SW 1271 (cell line): ENCODE data around the gene SVOP.
"Not testable (repeated sequence)": the region's sequence is repeated elsewhere in the genome, so short reads cannot be mapped to it uniquely, and the experiment has no call there.

Source experiments
- DNase-seq, 2 experiments: peaks; one replicate each; lab custom pipeline; 2025; lab: John Stamatoyannopoulos, UW

SVOP gene

DNA sequence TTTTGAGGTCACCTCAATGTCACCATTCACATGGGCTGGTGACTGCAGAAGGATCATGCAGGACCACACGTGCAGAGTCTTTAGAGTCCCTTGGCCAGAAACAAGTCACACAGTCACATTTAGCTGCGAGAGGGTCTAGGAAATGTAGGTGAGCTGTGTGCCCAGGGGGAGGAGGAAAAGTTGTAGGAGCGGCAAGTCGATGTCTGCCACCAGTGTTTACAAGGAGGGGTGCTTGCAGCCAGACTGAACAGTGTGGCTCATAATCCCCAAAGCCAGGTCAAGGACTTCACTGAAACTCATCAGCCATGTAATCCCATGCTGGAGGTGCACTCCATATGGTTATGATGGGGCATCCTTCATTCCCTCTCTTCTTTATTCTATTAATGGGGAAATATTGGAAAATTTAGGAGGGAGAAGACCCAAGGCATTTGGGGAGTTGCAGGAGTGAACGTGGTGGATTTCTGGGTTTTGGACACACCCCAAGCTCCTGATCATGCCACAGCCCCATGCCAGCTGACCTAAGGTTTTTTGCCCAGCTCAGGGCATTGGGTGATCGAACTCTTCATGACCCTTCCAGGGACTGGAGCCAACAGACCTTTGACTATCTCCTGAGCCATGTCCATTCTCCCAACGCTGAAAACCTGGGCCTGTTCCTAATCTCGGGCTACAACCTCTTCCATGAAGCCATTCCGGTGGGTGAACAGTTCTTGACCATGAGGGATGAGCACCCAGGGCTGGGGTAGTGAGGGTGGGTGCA, 133.8 kb downstream of the SVOP start:
- no peak for DNase-seq

- peak in 1 of 2 experiments; percentile 9 for DNase-seq
Observed at GRCh38 chr12:108884116-108885012, 136.5 kb downstream of the SVOP start.

DNA sequence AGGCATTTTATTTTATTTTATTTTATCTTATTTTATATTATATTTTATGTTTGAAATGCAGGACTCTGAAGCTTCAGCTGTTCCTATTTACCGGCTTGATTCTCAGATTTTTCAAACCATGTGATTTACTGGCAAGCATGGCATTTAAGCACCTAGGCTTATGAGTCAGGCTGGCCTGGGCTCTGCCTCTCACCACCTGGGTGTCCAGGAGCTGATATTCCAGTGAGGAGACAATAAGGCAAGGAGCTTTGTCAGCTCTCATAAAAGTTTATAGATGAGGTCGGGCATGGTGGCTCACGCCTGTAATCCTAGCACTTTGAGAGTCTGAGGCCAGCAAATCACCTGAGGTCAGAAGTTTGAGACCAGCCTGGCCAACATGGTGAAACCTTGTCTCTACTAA, 138.9 kb downstream of the SVOP start:
- no peak for DNase-seq

DNA sequence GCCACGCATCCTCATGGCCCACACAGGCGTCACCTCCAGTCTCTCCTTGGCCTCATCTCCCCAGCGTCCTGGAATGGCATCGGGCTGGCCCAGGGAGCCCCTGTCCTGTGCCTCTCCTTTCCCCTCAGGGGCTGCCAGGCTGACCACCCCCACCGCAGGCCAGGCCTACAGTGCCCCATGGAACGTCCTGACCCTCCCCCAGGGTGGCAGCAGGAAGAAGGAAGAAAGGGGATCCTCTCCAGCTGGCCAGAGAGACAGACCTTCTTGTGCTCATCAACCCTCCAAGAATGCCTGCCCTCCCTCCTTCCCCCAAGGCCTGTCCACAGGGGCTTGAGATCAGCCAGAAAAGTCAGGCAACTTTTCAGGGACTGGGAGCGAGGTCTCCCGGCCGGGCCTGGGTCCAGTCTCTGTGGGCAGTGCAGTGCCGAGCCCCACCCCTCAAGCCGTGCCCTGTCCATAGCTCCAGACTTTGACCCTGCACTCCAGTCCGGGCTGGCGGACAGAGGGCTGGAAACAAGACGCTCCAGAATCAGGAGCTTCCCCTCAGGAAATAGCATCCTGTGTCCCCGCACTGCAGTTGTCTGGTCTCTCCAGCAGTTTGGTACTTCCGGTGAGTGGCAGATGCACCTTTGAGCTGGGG, 141.1 kb downstream of the SVOP start, which contains the start of gene DAO:
Gene DAO, plus strand, starts transcription at position 478 of the 640 bp plus-strand sequence. CDS start 4,915 bp downstream, outside the sequence.
- DNase-seq: no peak

DNA sequence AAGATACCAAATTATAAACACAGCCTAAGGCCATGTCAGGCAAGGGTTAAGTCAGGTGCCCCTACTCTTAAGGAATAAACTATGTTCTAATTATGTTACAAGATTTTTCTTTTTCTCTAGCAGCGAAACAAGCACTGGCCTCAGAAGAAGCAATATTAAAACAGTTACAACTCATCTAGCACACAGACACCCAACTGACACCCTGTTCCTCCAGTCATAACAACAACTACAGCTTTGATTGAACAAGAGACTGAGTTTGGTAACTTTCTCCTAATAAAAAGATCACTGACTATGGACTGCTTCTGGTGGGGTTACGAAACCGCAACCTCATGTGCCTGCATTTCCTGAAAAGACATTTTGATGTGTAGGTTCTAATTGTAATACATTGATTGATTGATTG, 144.3 kb downstream of the SVOP start:
- no peak for DNase-seq

DNA sequence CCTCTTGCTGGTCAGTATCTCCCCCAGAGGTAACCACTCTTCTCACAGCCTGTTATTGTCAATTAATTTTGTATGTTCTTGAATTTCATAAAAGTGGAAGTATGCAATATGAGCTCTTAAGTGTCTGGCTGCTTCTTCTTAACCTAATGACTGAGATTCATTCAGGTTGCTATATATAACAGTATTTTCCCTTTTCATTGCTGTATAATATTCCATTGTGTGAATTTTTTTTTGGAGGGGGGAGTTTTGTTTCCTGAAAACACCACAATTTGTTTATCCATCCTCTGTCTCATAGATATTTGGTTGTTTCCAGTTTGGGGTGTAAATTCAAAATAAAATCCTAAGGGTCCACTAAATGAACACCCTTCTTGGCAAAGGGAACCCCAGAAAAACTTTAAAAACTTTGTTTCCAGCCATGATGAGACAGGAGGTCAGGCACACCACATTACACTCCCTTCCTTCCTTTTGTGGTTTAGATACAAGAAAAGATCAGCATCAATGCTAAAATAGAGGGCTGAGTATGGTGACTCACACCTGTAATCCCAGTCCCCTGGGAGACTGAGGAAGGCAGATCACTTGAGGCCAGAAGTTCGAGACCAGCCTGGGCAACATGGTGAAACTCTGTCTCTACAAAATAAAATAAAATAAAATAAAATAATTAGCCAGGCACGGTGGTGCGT, 145.0 kb downstream of the SVOP start:
- no peak for DNase-seq

DNA sequence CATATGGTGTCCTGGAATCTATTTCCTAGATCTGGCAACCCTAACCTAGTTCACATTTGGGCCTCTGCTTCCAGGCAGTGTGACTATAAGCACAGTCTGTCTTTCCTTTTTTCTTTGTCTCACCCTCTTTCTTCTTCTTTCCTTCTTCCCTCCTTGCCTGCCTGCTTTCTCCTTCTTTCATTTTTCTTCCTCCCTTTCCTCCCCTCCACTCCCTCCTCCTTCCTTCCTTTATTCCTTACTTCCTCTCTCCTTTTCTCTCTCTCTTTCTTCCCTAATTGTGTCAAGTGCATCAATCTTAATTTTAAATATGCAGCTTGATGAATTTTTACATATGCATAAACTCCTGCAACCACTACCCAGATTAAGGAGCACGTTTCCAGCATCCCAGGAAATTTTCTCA, 145.6 kb downstream of the SVOP start:
- no peak for DNase-seq

GRCh38 chr12:108868781-108869180, 152.1 kb downstream of the SVOP start:
- DNase-seq: no peak

- DNase-seq: not testable (repeated sequence)
Observed at GRCh38 chr12:108866083-108866482, 154.8 kb downstream of the SVOP start.

GRCh38 chr12:108865169-108865568, 155.7 kb downstream of the SVOP start:
- DNase-seq: no peak

GRCh38 chr12:108862588-108862959, 158.3 kb downstream of the SVOP start:
- no peak for DNase-seq

DNA sequence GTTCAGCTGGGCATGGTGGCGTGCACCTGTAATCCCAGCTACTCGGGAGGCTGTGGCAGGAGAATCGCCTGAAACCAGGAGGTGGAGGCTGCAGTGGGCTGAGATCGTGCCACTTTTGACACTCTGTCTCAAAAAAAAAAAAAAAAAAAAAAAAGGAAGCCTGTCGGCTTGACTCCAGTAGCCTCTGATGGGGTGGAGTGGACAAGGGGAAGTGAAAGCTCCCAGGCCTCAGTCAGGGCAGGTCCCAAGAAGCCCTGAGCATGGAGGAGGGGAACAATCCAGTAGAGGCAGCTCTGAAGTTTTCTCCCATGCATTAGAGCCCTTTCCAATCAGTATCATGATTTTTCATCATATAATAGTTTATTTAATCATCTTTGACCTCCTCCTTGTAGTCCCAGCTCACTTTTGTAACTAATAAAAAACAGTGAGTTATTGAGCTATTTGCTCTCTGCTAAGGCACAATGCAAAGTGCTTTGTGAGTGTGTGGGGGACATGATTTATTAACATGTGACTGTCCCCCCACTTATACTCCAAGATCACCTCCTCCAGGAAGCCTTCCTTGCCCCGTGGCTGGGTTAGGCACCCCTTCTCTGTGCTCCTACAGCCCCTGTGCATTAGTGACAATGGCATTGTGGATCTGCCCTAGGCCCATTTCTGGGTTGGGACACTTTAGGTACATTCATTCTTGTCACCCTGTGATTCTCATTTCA, 158.8 kb downstream of the SVOP start:
- DNase-seq: no peak

GRCh38 chr12:108860443-108860842, 160.4 kb downstream of the SVOP start:
- DNase-seq: no peak

- no peak for DNase-seq
Observed at GRCh38 chr12:108859923-108860291, 161.0 kb downstream of the SVOP start.

GRCh38 chr12:108859141-108859922, 161.5 kb downstream of the SVOP start:
- DNase-seq: not testable (repeated sequence)

- DNase-seq: no peak
Observed at GRCh38 chr12:108858311-108859074, 162.4 kb downstream of the SVOP start.
